HepG2 (cell line): ENCODE results near the gene SEMA4F. TPM values are rescaled to one million over a fixed set of nuclear protein-coding genes. Genes with fewer than 3 reads are reported as not detected.

Source experiments
- AGO1 ChIP-seq: fragments of 200-400 bp; formaldehyde crosslinking; IDR thresholded peaks from 2 replicates; pipeline ENCODE4 v1.6.1; 2017; ENCODE audit warnings: mild to moderate bottlenecking, low read depth, low read length, moderate library complexity; ENCODE audit not compliant: poor library complexity, severe bottlenecking
- CBFB ChIP-seq: sonication (generic); formaldehyde crosslinking; IDR thresholded peaks from 2 replicates; pipeline ENCODE4 v1.4.0; 2020; ENCODE audit warnings: missing genetic modification reagents
- CBX2 ChIP-seq, 2 experiments: fragments of 200-600 bp in 1 of 2; sonication (generic); formaldehyde crosslinking in 1 of 2; IDR thresholded peaks; 2 replicates each; pipeline versions ENCODE4 v1.7.0 to v1.8.1; 2018 to 2022; ENCODE audit warnings: low read depth in 2 of 2, low read length in 1 of 2, mild to moderate bottlenecking in 1 of 2, missing genetic modification reagents in 1 of 2
- CENPT ChIP-seq: sonication (generic); formaldehyde crosslinking; IDR thresholded peaks from 2 replicates; pipeline ENCODE4 v1.8.0; 2022; ENCODE audit warnings: low read depth, mild to moderate bottlenecking, moderate library complexity, missing genetic modification reagents
- GATAD2A ChIP-seq: IDR thresholded peaks from 2 replicates; pipeline ENCODE4 v1.6.1; 2016
- JUND ChIP-seq: sonication (generic); formaldehyde crosslinking; IDR thresholded peaks from 2 replicates; pipeline ENCODE4 v1.8.0; 2022; ENCODE audit warnings: mild to moderate bottlenecking, missing genetic modification reagents
- KLF12 ChIP-seq: sonication (generic); formaldehyde crosslinking; IDR thresholded peaks from 2 replicates; pipeline ENCODE4 v1.4.0; 2020; ENCODE audit warnings: missing genetic modification reagents, borderline replicate concordance
- KMT2B ChIP-seq: IDR thresholded peaks from 2 replicates; pipeline ENCODE4 v1.6.1; 2016; ENCODE audit warnings: missing genetic modification reagents, missing compliant biosample characterization
- MEIS2 ChIP-seq: sonication (generic); formaldehyde crosslinking; IDR thresholded peaks from 2 replicates; pipeline ENCODE4 v1.9.0; 2021; ENCODE audit warnings: mild to moderate bottlenecking, missing genetic modification reagents
- NFIC ChIP-seq: IDR thresholded peaks from 2 replicates; pipeline ENCODE4 v1.6.1; 2012; ENCODE audit warnings: mild to moderate bottlenecking, low read length, inconsistent platforms
- NFYC ChIP-seq: IDR thresholded peaks from 2 replicates; pipeline ENCODE4 v1.6.1; 2016; ENCODE audit warnings: missing genetic modification reagents, missing compliant biosample characterization
- SP1 ChIP-seq, 2 experiments: fragments of 450-650 bp in 1 of 2; sonication (generic) in 1 of 2; formaldehyde crosslinking in 1 of 2; IDR thresholded peaks; 2 replicates each; pipeline versions ENCODE4 v1.4.0 to v1.6.1; 2016 to 2020; ENCODE audit warnings: missing genetic modification reagents in 1 of 2
- TBX2 ChIP-seq: sonication (generic); formaldehyde crosslinking; IDR thresholded peaks from 2 replicates; pipeline ENCODE4 v1.5.0; 2020; ENCODE audit warnings: missing genetic modification reagents, mild to moderate bottlenecking, borderline replicate concordance
- TFAP4 ChIP-seq: sonication (generic); IDR thresholded peaks from 2 replicates; pipeline ENCODE4 v1.6.1; 2016; ENCODE audit warnings: low read depth, borderline replicate concordance
- XRCC5 ChIP-seq: fragments of 200-400 bp; formaldehyde crosslinking; optimal IDR thresholded peaks from 2 replicates; pipeline ENCODE3; 2017; ENCODE audit warnings: mild to moderate bottlenecking, low read length
- ZBTB33 ChIP-seq: sonication (generic); formaldehyde crosslinking; IDR thresholded peaks from 2 replicates; pipeline ENCODE4 v1.4.0; 2020; ENCODE audit warnings: missing genetic modification reagents
- ZFP82 ChIP-seq: sonication (generic); formaldehyde crosslinking; IDR thresholded peaks from 2 replicates; pipeline ENCODE4 v1.5.1; 2020; ENCODE audit warnings: mild to moderate bottlenecking, missing genetic modification reagents, borderline replicate concordance
- ZNF225 ChIP-seq: sonication (generic); formaldehyde crosslinking; IDR thresholded peaks from 2 replicates; pipeline ENCODE4 v1.4.0; 2020; ENCODE audit warnings: mild to moderate bottlenecking, missing genetic modification reagents
- ZNF235 ChIP-seq: sonication (generic); formaldehyde crosslinking; IDR thresholded peaks from 2 replicates; pipeline ENCODE4 v1.8.1; 2023; ENCODE audit warnings: mild to moderate bottlenecking, missing genetic modification reagents, borderline replicate concordance
- ZNF251 ChIP-seq: sonication (generic); formaldehyde crosslinking; IDR thresholded peaks from 2 replicates; pipeline ENCODE4 v1.9.0; 2021; ENCODE audit warnings: mild to moderate bottlenecking, missing genetic modification reagents
- ZNF543 ChIP-seq: sonication (generic); formaldehyde crosslinking; IDR thresholded peaks from 2 replicates; pipeline ENCODE4 v1.4.0; 2020; ENCODE audit warnings: mild to moderate bottlenecking, missing genetic modification reagents
- ZNF580 ChIP-seq: IDR thresholded peaks from 2 replicates; pipeline ENCODE4 v1.6.1; 2016; ENCODE audit warnings: low read depth, borderline replicate concordance
- ZNF629 ChIP-seq: sonication (generic); formaldehyde crosslinking; conservative IDR thresholded peaks from 2 replicates; pipeline ENCODE4 v1.5.0; 2020; ENCODE audit warnings: missing genetic modification reagents
- ZNF691 ChIP-seq: sonication (generic); formaldehyde crosslinking; IDR thresholded peaks from 2 replicates; pipeline ENCODE4 v1.4.0; 2020; ENCODE audit warnings: missing genetic modification reagents, low read depth, mild to moderate bottlenecking, borderline replicate concordance
- ZSCAN21 ChIP-seq: sonication (generic); formaldehyde crosslinking; IDR thresholded peaks from 2 replicates; pipeline ENCODE4 v1.8.0; 2022; ENCODE audit warnings: mild to moderate bottlenecking, missing genetic modification reagents, moderate library complexity, borderline replicate concordance
- ZSCAN31 ChIP-seq: sonication (generic); formaldehyde crosslinking; IDR thresholded peaks from 2 replicates; pipeline ENCODE4 v1.5.0; 2020; ENCODE audit warnings: low read depth, mild to moderate bottlenecking, missing genetic modification reagents
- polyA plus RNA-seq, 8 experiments: library from polyadenylated mRNA; depleted of rRNA in 3 of 8; stranded (reverse) in 7 of 8; unstranded in 1 of 8; fragments of >200 nt; fragmentation: Illumina TruSeq in 4 of 8; extraction: Trizol in 4 of 8; gene quantifications; 2 replicates each; pipeline versions ENCODE4 v1.2.1 to v1.2.3, GENCODE V29; 2011 to 2016; ENCODE audit warnings: low read depth in 4 of 8, missing spikeins in 1 of 8, mixed read lengths in 1 of 8; ENCODE audit not compliant: insufficient read depth in 1 of 8
- total RNA-seq, 5 experiments: library from RNA; depleted of rRNA; stranded (reverse); fragments of >200 nt; fragmentation: Illumina TruSeq; extraction: Trizol; gene quantifications; 2 replicates each; pipeline ENCODE4 v1.2.3, GENCODE V29; 2016; ENCODE audit warnings: low read depth in 1 of 5

The SEMA4F gene
- total and polyA plus RNA-seq, 2 of the 13 experiments (the other 11 are each of a cell fraction or from before 2014, with no cell fraction given) = 7.1 to 10.3 TPM

DNA sequence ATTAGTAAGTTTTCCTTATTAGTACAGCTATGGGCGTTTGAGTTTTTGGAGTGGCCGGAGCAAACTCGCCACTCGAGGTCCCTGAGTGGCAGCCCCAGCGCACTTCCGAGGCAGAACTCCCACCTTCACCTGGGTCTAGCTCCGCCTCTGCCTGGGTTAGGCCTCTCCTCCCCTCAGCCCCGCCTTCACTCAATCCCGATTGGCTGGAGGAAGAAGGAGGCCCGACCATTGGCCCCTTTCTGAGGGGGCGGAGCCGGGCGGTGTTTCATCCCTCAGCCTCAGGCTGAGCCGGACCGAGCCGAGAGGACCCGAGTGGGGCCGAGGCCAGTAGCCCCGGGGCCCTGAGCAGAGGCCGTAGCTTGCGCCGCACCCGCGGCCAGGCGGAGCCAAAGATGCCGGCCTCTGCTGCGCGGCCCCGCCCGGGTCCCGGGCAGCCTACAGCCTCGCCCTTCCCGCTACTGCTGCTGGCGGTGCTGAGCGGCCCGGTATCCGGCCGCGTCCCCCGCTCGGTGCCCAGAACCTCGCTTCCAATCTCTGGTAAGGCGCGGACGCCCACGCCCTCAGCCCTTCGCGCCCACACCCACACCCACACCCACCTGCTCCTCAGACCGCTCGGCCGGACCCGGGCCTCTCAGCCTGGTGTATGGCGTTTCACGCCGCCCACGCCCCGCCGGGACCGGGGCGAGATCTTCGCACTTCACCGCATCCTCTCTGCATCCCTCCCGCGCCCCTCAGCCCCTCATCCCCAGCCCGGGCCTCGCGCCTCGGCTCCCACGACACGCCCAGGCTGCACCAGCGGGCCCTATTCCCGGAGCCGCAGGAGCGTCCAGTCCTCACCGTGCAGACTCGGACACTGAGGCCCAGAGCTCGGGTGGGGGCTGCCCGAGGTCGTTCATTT lies at the start of gene SEMA4F (continued):
- TF ChIP-seq ZSCAN31 (CRISPR knock-in tag) (peak; percentile 93), ZSCAN21 (peak; percentile 21; the same call in 1 of the 2 replicates), GATAD2A (CRISPR knock-in tag) (peak; percentile 39), KMT2B (peak; percentile 68), SP1 (IDR thresholded peaks at IDR 0.05) (no peak), SP1 (CRISPR knock-in tag; IDR thresholded peaks at IDR 0.05) (peak; percentile 82), ZNF235 (peak; percentile 86; the same call in 1 of the 2 replicates), ZNF629 (CRISPR knock-in tag) (no peak), CBX2 (IDR thresholded peaks at IDR 0.05; ENCODE audit: low read depth, low read length) (no peak), CBX2 (CRISPR knock-in tag; IDR thresholded peaks at IDR 0.05; ENCODE audit: low read depth) (no peak), NFYC (CRISPR knock-in tag) (peak; percentile 92), ZNF251 (0 out of 2 replicates have a peak, but pooled peaks have one; percentile 72), CENPT (CRISPR knock-in tag) (0 out of 2 replicates have a peak, but pooled peaks have one; percentile 45), JUND (CRISPR knock-in tag) (no peak), AGO1 (no peak), ZNF691 (CRISPR knock-in tag) (0 out of 2 replicates have a peak, but pooled peaks have one; percentile 9), XRCC5 (peak; percentile 61), ZNF580 (no peak), ZBTB33 (peak; percentile 85), ZFP82 (CRISPR knock-in tag) (peak; percentile 90), KLF12 (CRISPR knock-in tag) (peak; percentile 64; the same call in 1 of the 2 replicates), TFAP4 (peak; percentile 30; the same call in 1 of the 2 replicates), NFIC (no peak), MEIS2 (CRISPR knock-in tag) (0 out of 2 replicates have a peak, but pooled peaks have one; percentile 51), ZNF225 (CRISPR knock-in tag) (no peak; the same call in 1 of the 2 replicates), TBX2 (CRISPR knock-in tag) (peak; percentile 70; the same call in 1 of the 2 replicates), ZNF543 (CRISPR knock-in tag) (peak; percentile 56; the same call in 1 of the 2 replicates), CBFB (no peak)
